Stomach smooth muscle (tissue), 2 donors: ENCODE results near the gene BAD.
"Not testable (repeated sequence)": the region's sequence is repeated elsewhere in the genome, so short reads cannot be mapped to it uniquely, and the experiment has no call there.

Source experiments
- H3K27ac ChIP-seq: one replicate; pipeline ENCODE4 v1.7.0; 2013; ENCODE audit warnings: mild to moderate bottlenecking, low read length, inconsistent platforms
- H3K27me3 ChIP-seq, 2 donors: one replicate each; pipeline ENCODE4 v1.7.0; 2013; ENCODE audit warnings: low read length in 2 of 2; ENCODE audit not compliant: insufficient read depth in 2 of 2, control insufficient read depth in 1 of 2
- H3K36me3 ChIP-seq, 2 donors: one replicate each; pipeline ENCODE4 v1.7.0; 2013; ENCODE audit warnings: low read length in 2 of 2; ENCODE audit not compliant: control insufficient read depth in 2 of 2, insufficient read depth in 2 of 2
- H3K4me1 ChIP-seq: one replicate; pipeline ENCODE4 v1.7.0; 2013; ENCODE audit warnings: low read length; ENCODE audit not compliant: control insufficient read depth, insufficient read depth
- H3K4me3 ChIP-seq, 2 donors: one replicate each; pipeline ENCODE4 v1.7.0; 2013; ENCODE audit warnings: low read length in 2 of 2
- H3K9ac ChIP-seq, 2 donors: one replicate each; pipeline ENCODE4 v1.7.0; 2013; ENCODE audit warnings: low read length in 2 of 2, mild to moderate bottlenecking in 1 of 2
- H3K9me3 ChIP-seq, 2 donors: one replicate each; pipeline ENCODE4 v1.7.0; 2013; ENCODE audit warnings: low read length in 2 of 2; ENCODE audit not compliant: control insufficient read depth in 2 of 2
- donor health status: healthy.
- donor health status: Pancreatic carcinoma.

BAD gene

GRCh38 chr11:64284048-64284961 is at the start of gene BAD:
Gene BAD, minus strand, starts transcription at chr11:64284665. Its CDS starts 297 bp downstream, at chr11:64284368.
- peak within 1 kb of the TSS; percentile 96 for H3K27ac ChIP-seq
- H3K9me3 ChIP-seq: no peaks in the 10 kb centered on the region

GRCh38 chr11:64333556-64333955 is 49.1 kb upstream of the BAD start:
- Histone ChIP-seq H3K4me1 (peaks cover 8% of the 10 kb centered on the region), H3K9ac (no peak overlapping the region), H3K9me3 (no peaks in the 10 kb centered on the region), H3K27ac (no peak overlapping the region), H3K4me3 (no peak overlapping the region), H3K36me3 (no peaks in the 10 kb centered on the region), H3K27me3 (no peaks in the 10 kb centered on the region)

More at GRCh38 chr11:64284048-64284961, at the start of gene BAD:
- Histone ChIP-seq H3K36me3 (peaks cover 4 to 10% of the 10 kb centered on the region in 2 donors), H3K9ac (peak within 1 kb of the TSS; percentile 95 to 98), H3K4me1 (peaks cover 28% of the 10 kb centered on the region), H3K4me3 (peak within 1 kb of the TSS; percentile 93 to 96), H3K27me3 (no peaks in the 10 kb centered on the region)

- peaks cover 8% of the 10 kb centered on the region for H3K4me1 ChIP-seq
- H3K4me3 ChIP-seq: no peak overlapping the region
Observed at GRCh38 chr11:64331569-64332371, 47.3 kb upstream of the BAD start.

GRCh38 chr11:64330888-64331287 is 46.4 kb upstream of the BAD start:
- no peak overlapping the region for H3K27ac ChIP-seq
- no peaks in the 10 kb centered on the region for H3K27me3 ChIP-seq
- no peak overlapping the region for H3K9ac ChIP-seq
- H3K36me3 ChIP-seq: no peaks in the 10 kb centered on the region
- H3K4me1 ChIP-seq: peaks cover 8% of the 10 kb centered on the region
- H3K4me3 ChIP-seq: no peak overlapping the region
- no peaks in the 10 kb centered on the region for H3K9me3 ChIP-seq

More at GRCh38 chr11:64331569-64332371, 47.3 kb upstream of the BAD start:
- Histone ChIP-seq H3K9ac (no peak overlapping the region), H3K27ac (no peak overlapping the region), H3K9me3 (no peaks in the 10 kb centered on the region), H3K36me3 (no peaks in the 10 kb centered on the region), H3K27me3 (no peaks in the 10 kb centered on the region)

GRCh38 chr11:64327993-64328392 is 43.5 kb upstream of the BAD start:
- H3K9ac ChIP-seq: no peak overlapping the region
- no peaks in the 10 kb centered on the region for H3K9me3 ChIP-seq
- H3K4me1 ChIP-seq: peaks cover 8% of the 10 kb centered on the region
- H3K4me3 ChIP-seq: no peak overlapping the region
- no peak overlapping the region for H3K27ac ChIP-seq
- H3K36me3 ChIP-seq: no peaks in the 10 kb centered on the region
- no peaks in the 10 kb centered on the region for H3K27me3 ChIP-seq

GRCh38 chr11:64327375-64327774 is 42.9 kb upstream of the BAD start:
- Histone ChIP-seq H3K27ac (no peak overlapping the region), H3K9ac (no peak overlapping the region), H3K4me1 (peaks cover 8% of the 10 kb centered on the region), H3K4me3 (no peak overlapping the region), H3K9me3 (no peaks in the 10 kb centered on the region), H3K27me3 (no peaks in the 10 kb centered on the region), H3K36me3 (no peaks in the 10 kb centered on the region)

- no peak overlapping the region for H3K4me3 ChIP-seq
- no peak overlapping the region for H3K9ac ChIP-seq
- no peak overlapping the region for H3K27ac ChIP-seq
- peaks cover 0 to 4% of the 10 kb centered on the region in 2 donors for H3K36me3 ChIP-seq
- peaks cover 2% of the 10 kb centered on the region for H3K4me1 ChIP-seq
- H3K27me3 ChIP-seq: no peaks in the 10 kb centered on the region
- no peaks in the 10 kb centered on the region for H3K9me3 ChIP-seq
Observed at GRCh38 chr11:64324692-64325469, 40.4 kb upstream of the BAD start.

- H3K27ac ChIP-seq, H3K9ac ChIP-seq, H3K4me1 ChIP-seq, H3K36me3 ChIP-seq, H3K27me3 ChIP-seq, H3K9me3 ChIP-seq, H3K4me3 ChIP-seq: not testable (repeated sequence)
Observed at GRCh38 chr11:64323984-64324383, 39.5 kb upstream of the BAD start.

GRCh38 chr11:64323373-64323772 is 38.9 kb upstream of the BAD start:
- H3K27ac ChIP-seq: no peak overlapping the region
- peaks cover 8% of the 10 kb centered on the region for H3K4me1 ChIP-seq
- H3K27me3 ChIP-seq: no peaks in the 10 kb centered on the region
- H3K4me3 ChIP-seq: no peak overlapping the region
- peaks cover 0 to 4% of the 10 kb centered on the region in 2 donors for H3K36me3 ChIP-seq
- H3K9ac ChIP-seq: no peak overlapping the region
- H3K9me3 ChIP-seq: no peaks in the 10 kb centered on the region

- no peaks in the 10 kb centered on the region for H3K27me3 ChIP-seq
- H3K4me1 ChIP-seq: peaks cover 8% of the 10 kb centered on the region
- no peak overlapping the region for H3K27ac ChIP-seq
- H3K9me3 ChIP-seq: no peaks in the 10 kb centered on the region
- no peak overlapping the region for H3K9ac ChIP-seq
- H3K36me3 ChIP-seq: peaks cover 0 to 4% of the 10 kb centered on the region in 2 donors
- no peak overlapping the region for H3K4me3 ChIP-seq
Observed at GRCh38 chr11:64322925-64323260, 38.4 kb upstream of the BAD start.
